GM18858 (cell line): Measurements from ENCODE around the gene PTPRG.

Experiments
- ATAC-seq: cut with Tn5 transposase; IDR thresholded peaks from one replicate; pipeline ENCODE4 v1.9.1; 2021; ENCODE audit not compliant: unreplicated experiment

The PTPRG gene

DNA sequence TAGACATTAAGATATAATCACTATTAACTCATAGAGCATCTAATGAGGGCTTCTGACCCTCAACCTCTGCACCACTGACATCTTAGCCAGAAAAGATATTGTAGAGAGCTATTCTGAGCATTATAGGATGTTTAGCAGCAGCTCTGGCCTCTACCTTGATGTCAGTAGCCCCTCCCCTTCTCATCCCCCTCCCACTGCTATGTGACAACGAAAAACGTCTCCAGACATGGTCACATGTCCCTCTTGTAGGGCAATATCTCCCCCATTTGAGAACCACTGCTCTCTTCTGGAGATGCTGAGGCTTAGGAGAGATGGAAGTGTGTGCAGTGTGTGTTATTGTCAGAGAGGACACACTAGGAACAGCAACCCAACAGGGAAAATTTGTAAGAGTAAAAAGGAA is 569.7 kb downstream of the PTPRG start:
- no peak for ATAC-seq

DNA sequence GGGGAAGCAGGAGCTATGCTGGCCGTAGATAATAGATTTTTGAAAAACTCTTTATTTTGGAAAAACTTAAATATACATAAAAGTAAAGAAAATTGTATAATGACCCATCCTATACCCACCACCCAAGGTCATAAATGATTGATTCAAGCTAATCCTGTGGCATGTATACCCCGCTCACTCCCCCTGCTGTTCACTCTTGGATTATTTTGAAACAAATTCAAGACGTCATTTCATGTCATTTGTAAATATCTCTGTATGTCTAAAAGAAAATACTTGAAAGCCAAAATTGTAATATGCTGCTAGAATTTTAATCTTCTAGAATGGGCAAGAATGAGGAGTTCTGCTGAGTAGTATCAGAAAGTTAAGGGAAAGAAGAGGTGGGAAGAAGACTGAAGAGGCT is 570.2 kb downstream of the PTPRG start:
- ATAC-seq: no peak

DNA sequence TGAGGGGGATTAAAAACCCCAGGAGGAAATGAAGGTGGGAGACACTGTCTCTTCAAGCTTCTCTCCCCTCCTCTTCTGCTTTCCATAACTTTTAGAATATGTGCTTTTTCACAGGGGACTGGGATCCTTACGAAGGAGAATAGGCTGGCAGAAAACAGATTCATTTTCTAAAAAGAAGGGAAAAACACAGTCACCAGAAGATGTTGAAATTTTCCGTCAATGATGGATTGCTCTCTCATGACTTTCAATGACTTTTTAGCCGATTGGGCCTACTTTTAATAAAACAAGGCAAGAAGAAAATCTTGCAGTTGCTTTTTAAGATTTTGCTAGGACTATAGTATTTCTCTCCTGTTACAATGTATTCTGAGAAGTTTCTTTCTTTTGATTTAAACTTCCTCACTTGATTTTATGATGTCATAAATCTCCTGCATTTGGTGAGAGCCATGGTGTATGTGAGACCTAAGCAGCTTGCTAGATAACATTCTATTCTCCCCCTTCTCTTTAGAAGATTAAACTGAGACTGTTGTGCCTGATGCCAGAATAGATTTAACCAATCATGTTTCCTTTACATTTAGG is 570.7 kb downstream of the PTPRG start:
- no peak for ATAC-seq

DNA sequence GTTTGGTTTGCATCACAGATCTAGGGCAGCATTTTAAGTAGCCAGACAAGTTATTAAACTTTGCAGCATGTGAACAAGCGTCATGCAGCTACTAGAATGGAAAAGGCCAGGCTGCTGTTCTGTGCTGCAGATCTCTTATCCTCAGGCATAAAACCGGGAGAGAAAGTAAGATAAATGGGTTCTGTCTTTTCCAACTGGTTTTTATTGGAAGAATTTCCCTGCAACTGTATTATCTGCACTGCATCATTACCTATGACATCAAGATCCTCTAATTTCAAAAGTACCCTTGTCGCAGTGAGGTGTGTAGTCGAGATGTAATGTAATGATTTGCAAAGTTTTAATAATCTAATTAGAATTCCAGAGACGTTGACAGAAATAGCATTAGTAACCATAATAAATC is 571.6 kb downstream of the PTPRG start:
- no peak for ATAC-seq

DNA sequence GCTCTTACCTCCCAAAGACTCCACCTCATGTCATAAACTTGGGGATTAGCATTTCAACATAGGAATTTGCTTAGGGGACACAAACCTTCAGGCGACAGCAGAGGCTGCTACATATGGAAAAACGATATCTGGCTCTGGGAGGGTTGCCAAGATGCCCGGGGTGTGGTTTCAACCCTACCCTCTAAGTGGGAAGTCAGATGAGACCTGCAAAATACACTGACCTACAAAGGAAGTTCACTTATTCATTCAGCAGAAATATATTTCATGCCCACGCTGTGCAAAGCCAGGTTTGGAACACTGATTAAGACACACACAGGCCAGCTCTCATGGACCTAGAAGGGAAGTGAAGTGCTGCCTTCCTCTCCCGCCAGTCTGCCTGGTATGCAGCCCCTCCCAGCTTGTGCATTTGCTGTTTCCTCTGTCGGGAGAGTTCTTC is 572.7 kb downstream of the PTPRG start:
- ATAC-seq: no peak

DNA sequence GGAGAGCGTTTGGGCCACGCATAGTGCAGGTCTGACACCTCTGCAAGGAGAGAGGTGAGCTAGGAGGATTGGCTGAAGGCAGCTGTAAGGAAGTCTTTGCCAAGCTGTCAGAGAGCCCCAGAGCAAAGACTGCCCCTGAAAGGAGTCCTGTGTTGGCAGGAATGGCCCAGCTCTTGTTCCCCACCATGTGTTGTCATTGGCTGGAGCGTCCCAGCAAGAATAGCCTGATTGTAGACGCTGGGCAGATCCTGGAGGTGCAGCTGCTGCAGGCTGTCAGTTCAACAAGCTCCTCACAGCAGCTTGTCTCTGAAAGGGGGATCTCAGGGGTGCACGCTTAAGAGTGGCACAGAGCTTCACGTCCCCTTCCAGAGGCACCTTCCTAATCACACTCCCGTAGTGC is 574.4 kb downstream of the PTPRG start:
- ATAC-seq: no peak

DNA sequence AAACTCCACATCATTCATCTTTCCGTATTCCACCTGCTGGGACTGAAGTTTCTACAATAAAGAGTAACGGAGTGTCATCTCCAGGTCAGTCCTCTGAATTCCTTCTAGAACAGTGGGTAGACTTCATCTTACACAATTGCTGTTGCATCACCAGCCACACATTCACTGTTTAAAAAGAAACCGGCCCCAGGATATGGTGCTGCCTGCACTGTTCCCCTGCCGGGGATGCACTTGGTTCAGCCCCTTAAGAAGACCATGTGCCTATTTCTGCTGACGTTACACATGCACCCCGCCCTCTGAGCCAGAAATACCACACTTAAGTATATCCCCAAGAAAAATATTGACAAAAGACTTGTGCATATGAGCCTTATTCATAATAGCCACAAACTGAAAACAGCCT is 578.6 kb downstream of the PTPRG start:
- ATAC-seq: no peak

DNA sequence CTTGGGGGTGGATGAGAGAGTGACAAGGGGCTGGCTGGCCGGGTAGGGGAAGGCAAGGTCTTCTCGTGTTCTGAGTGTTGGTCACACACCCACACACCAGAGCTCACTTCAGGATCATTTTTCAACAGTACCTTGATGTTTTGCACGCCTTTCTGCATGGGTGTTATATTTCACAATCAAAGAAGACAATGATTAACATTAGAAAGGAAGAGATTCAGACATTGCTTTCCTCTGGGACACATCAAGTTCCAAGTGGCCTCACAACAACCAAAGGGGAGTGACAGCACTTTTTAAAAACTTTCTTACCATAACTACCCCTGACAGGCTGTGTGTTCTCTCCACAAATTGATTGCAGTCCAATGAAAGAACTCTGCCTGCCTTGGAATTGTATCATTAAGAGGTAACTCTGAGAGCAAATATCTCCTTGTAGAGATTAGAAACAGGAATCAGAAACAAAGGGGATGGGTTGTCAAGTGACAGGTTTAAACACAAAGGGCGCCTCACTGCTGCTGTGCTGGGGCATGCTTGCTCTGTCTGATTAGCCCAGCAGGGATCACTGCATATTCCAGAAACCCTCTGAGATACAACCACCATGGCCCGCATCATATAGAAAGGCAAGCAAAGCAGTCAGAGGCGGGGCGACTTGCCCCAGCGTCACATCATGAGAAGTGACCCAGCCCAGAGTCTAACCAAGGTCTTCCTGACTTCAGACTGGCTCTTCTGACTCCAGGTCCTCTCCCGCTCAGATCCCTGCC is 581.1 kb downstream of the PTPRG start:
- ATAC-seq: no peak

DNA sequence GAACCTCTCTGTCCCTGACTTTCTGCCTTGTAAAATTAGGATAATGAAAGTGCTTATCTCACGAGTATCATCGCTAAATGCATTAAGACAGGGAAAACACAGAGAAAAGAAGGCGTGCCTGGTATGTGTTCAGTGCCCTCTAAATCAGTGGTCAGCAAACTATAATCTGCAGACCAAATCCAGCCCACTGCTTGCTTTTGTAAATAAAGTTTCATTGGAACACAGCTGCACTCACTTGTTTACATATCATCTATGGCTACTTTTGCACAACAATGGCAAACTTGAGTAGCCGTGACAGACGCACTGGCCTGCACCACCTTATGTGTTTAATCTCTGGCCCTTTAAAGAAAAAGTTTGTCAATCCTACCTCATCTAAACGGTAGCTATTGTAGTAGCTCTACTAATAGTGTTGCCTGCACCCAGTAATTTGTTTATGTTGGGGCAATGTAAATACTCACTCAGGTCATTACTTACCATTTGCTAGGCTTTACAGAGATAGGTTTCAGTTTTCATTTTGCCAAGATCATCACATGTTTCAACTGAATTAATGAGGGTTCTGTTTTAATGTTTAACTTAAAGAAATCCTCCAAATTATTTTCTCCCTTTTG is 582.6 kb downstream of the PTPRG start:
- ATAC-seq: no peak

DNA sequence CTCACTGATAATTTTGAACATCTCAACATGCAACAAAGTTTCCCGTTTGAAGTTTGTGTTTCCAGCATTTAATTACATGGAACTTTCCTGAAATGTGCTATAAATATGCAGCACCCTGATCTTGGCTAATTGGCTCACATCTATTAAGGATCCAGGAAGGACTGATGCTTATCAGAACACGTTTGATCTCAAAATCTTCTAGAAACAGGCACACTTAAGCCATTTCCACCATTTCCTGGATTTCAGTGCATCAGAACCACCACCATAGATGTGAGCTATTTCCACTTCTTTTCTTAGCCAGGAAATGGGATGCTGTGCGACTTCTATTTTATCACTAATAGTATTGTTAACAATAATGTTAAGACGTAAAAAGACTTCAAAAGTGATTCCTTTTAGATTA is 583.1 kb downstream of the PTPRG start:
- ATAC-seq: no peak

DNA sequence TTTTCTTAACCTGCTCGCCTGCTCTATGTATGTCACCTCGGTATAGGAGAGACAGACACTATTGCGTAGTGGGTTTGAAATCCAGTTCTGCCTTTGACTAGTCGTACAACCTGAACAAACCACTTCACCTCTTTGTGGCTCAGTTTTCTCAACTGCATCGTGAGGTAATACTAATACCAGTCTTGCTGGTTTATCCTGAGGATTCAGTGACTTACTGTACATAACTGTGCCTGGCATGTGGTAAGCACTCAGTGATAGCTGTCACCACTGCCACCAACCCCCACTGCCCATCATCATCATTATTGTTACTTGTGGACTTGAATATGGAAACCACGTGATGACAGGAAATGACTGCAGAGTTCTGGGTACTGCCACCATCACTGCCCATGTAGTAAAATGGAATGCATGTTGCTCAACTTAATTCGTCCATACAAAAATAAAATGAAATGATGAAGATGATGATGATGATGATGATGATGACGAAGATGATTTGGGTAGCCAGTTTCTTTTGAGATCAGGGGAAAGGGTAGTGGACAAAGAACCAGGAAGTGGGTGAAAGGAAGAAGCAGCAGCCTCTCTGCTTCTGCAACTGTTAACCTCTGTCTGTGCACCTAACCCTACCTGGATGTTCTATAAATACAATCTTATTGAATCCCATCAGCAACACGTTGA is 583.9 kb downstream of the PTPRG start:
- no peak for ATAC-seq

DNA sequence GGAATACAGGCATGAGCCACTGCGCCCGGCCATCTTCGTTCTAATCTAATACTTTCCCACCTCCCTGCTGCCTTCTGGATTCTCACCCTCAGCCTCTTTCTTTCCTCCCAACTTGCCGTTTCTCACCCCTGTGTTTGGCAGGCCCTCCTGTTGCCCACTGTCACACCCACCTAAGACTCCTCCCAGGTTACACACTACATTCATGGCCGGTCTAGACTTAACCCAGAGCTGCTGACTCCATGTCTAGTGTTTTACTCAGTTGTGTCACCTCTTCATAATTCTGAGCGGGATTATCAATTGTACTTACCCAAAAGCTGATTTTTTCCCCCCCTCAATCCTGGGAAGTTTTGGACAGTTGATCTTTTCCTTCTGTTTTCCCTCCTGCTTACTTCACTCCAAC is 588.2 kb downstream of the PTPRG start:
- no peak for ATAC-seq

DNA sequence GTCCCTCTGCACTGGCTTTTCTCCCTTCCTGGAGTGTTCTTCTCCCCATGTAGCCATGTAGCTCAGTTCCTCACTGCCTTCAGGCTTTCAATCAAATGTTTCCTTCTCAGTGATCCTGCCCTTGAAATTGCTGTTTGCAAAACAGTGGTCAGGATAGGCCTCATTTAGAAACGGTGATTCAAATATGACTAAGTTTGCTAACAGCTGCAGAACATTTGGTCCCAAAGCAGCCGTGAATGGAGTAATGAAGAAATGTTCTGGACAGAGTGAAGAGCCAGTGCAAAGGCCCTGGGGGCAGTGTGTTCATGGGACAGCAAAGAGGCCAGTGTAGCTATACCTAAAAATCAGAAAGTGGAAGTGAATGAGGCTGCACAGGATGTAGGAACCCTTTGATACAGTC is 588.6 kb downstream of the PTPRG start:
- no peak for ATAC-seq

DNA sequence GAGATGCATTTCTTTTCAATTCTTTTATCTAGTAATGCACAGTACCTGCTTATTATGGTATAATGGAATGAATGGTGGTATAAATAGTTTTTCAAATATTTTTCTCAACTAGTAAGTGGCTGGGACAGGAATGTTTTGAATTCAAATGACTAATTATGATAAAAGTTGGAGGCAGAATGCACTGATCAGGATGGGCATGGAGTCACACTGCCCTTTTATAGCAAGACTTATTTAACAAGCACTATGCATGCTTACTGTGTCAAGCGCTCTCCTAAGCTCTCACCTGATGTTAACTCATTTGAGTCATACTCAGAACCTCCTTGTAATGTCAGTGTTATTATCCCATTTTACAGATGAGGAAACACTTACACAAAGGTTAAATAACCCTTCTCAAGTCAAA is 590.2 kb downstream of the PTPRG start:
- ATAC-seq: no peak

DNA sequence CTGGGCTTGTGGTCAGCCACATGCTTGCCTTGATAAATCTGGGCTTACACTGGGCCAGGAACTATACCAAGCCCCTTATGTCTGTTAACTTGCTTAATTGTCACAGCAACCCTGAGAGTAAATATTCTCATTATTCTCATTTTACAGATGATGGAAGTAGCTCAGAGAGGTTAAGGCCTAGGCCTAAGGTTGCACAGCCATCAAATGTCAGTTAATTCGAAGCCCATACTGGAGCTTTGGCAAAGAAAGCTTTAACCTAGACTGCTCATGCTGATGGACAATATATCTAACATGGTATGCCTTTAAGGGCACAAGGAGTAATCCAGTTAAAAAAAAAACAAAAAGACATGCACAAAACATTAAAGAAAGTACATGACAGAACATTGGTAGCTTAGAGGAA is 591.9 kb downstream of the PTPRG start:
- ATAC-seq: no peak

DNA sequence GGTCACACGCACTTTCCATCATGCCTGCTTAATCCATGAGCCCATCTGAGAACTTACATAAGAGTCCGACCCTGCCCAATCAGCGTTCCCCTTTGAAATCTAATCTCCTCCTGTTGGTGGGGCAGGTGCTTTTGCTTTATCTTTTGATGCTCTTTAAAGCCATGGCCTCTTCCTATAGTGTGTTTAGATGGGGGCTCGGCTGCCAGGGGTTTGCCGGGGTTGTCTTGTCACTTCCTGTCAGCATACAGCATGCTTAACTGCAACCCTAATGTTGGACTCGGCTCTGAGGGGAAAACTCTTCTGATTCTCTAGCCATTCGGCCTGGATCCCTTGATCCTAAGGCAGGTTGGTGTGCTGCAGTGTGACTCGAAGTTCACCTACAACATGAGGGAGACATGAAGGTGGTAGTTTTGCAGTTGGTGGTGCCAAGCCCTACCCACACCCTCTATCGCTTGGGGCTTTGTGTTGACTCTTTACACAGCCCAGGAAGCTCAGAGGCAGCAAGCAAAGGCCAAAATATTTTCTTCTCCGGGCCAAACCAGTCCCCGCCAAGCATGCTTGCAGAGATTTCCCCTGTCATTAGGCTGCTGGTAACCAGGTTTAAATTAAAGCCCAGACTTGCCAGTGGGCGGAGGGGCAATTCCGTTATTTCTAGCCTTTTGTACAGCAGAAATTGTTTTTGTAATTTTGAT is 593.2 kb downstream of the PTPRG start:
- no peak for ATAC-seq

DNA sequence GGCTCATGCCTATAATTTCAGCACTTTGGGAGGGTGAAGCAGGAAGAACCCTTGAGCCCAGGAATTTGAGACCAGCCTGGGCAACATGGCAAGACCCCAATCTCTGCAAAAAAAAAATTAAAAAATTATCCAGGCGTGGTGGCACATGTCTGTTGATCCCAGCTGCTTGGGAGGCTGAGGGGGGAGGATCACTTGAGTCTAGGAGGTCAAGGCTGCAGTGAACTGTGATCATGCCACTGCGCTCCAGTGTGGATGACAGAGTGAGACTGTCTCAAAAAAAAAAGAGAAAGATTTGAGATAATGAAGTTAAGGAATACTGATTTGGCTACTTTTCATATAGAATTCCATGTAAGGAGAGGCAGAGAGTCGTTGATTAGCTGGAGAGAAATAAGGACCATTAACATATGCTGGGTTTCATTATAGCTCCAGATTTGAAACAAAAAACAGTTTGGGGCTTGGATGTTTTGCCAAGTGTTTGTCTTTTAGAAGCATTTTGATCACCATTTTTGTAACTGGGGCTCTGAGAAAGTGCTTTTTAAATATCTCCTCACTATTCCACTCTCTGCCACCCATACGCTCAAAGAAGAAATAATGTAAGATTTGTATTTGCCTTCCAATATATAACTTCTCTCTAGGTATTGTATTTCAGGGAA is 597.8 kb downstream of the PTPRG start:
- ATAC-seq: no peak

DNA sequence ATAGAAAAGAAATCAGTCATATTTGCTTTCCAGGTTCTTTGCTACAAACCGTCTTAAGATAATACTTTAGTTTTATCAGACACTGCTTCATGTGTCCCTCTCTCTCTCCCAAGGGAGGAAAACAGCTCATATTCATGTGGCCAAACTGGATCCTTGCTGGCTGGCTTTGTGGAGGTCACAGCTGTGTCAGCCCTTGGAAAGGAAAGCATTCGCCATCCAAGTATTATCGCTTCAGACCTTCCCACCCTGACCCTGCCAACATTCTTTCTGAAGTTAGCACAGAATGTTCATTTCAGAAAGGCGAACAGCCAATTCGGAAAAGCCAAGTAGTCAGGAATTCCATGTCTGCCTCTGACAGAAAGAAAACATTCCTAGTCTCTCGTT is 598.3 kb downstream of the PTPRG start:
- ATAC-seq: no peak

DNA sequence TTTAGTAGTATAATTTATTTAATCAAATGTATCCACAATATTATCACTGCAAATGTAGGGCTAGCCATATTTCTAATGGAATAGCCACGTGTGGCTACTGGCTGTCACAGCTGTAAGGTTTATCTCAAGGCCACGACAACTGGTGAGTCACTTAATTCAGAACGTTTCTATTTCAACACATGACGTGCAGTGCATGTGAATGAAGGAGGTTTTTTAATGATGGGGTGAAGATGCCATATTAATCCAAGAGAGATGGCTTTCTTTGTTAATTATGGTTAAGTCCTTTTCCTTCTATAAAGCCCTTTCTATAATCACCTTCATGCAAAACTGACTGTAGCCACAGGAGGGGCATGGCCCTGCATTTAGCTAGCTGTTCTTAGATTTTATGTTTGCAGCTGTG is 600.0 kb downstream of the PTPRG start:
- ATAC-seq: no peak

DNA sequence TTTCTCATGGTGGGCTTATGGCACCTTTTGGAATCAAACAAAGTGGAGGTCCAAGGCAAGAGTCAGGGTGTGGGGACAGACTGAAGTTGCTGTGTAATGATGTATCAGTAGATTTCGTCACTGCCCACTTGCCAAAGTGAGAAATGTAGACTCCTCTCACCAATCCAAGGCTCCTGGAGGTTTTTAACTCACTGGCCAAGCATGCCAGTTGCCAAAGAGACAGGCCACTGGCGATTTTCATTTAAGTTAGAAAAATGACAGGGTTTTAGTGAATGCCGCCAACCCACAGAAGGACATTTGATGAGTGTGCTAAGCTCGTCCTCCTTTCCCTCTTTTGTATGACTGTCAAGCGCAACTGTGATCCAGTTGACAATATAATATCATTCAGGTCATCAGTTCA is 602.8 kb downstream of the PTPRG start:
- ATAC-seq: no peak

DNA sequence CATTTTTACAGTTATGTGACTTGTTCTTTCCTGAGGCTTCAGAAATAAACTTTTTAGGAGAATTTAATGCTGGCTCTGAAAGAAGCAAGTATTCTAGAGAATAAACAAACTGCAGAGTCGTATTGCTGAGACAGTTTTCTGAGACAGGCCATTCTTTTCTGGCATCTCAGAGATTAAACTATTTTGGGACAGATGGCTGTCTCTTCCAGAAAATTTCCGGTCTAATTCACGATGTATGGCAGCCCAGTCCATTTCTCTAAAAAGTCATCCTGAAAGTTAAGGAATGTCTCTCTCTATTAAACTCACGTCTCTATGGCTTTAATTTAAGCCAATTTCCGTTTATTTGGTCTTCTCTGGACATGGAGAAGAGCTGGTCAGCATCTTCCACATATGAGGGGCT is 603.4 kb downstream of the PTPRG start:
- ATAC-seq: no peak
